GM19099 (cell line): ENCODE results near the gene ZNF324.

Experiments used
- POLR2A ChIP-seq: IDR thresholded peaks from 3 replicates; pipeline ENCODE4 v1.6.1; 2011; ENCODE audit warnings: low read depth; ENCODE audit not compliant: insufficient read length; ENCODE audit errors: extremely low read depth

The ZNF324 gene

DNA sequence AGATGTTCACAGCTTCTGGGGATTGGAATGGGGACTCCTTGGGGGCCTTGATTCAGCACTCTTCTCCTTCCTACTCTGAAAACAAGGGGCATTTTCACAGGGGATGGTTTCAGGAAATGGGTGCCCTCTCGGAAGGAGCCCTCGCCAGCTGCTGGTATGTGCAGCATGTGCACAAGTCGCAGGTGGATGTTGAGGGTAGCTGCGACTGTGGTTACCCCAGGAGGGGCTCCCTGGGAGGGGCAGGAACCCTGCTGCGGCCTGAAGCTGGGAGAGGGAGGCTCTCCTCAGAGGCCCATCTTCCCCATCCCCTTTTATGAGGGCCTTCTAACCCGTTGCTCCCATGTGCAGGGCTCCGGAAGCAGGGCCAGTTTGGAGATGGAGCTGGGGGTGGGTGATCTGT is 15.5 kb downstream of the ZNF324 start:
- TF ChIP-seq POLR2A = no peak

GRCh38 chr19:58483776-58484175 is 16.9 kb downstream of the ZNF324 start:
- no peak for TF ChIP-seq POLR2A

DNA sequence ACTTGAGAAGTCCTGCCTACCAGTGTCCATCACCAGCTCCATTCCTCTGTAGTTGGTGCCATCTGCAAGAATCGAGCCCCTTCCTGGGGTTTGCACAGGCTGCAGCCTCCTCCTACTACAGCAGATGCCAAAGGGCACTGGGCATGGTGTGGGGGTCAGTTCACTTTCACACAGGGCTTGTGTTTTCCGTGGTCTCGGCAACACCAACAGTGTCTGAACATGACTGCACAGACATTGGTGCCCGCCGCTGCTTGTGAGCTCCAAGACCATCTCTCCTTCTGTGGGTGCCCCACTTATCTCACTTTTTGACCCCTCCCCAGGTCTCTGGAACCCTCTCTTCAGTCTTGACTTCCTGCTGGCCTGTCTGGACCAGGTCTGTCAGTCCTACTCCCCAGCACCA is 24.5 kb downstream of the ZNF324 start:
- TF ChIP-seq POLR2A = no peak

DNA sequence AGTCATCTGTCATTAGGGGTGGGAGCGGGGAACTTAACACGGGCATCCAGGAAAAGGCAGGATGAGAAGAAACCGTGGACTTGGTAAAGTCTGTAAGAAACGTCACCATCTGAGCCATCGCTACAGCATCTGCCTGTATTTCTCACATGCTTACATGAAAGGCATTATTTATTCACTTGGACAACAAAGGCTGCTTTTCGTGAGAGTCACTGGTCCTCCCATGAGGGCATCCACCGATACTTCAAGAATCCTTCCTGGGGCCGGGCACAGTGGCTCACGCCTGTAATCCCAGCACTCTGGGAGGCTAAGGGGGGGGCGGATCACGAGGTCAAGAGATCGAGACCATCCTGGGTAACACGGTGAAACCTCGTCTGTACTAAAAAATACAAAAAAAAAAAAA is 25.4 kb downstream of the ZNF324 start:
- no peak for TF ChIP-seq POLR2A

GRCh38 chr19:58497634-58498170 is 30.8 kb downstream of the ZNF324 start:
- TF ChIP-seq POLR2A = no peak

GRCh38 chr19:58498316-58499020 is 31.6 kb downstream of the ZNF324 start:
- no peak for TF ChIP-seq POLR2A

GRCh38 chr19:58499021-58499927 is 32.4 kb downstream of the ZNF324 start:
- TF ChIP-seq POLR2A = peak; percentile 78

DNA sequence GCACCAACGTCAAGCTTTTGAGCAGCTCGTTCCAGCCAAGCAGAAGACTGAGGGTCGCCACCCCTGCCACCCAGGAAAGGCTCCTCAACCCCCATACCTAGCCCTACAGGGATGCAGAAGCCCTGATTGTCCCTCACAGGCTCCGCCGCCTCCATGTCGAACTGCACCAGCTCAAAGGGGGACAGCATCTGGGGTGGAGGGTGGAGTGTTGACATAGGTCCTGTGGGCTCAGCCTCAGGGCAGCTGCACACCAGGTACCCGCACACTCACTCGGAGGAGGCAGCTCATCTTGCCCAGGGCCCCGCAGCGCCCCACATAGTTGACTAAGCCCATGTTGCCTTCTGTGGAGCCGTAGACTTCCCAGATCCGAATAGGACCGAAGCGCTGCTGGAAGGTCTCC is 33.4 kb downstream of the ZNF324 start:
- no peak for TF ChIP-seq POLR2A

DNA sequence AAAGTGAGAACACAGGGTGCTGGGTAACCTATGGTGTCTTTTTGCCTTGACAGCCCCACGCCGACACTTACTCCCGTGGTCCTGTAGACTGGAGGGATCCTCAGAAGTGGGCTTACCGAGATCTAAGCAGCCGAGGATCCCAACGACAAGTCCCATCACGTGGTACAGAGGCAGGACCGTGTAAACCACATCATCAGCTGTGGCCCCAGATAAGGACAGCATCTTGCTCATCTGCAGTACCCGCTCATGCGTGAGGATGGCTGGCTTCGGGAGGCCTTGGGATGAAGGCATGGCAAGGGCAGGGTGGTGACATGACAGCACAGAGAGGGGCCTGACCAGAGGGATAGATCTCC is 42.8 kb downstream of the ZNF324 start:
- TF ChIP-seq POLR2A = no peak

DNA sequence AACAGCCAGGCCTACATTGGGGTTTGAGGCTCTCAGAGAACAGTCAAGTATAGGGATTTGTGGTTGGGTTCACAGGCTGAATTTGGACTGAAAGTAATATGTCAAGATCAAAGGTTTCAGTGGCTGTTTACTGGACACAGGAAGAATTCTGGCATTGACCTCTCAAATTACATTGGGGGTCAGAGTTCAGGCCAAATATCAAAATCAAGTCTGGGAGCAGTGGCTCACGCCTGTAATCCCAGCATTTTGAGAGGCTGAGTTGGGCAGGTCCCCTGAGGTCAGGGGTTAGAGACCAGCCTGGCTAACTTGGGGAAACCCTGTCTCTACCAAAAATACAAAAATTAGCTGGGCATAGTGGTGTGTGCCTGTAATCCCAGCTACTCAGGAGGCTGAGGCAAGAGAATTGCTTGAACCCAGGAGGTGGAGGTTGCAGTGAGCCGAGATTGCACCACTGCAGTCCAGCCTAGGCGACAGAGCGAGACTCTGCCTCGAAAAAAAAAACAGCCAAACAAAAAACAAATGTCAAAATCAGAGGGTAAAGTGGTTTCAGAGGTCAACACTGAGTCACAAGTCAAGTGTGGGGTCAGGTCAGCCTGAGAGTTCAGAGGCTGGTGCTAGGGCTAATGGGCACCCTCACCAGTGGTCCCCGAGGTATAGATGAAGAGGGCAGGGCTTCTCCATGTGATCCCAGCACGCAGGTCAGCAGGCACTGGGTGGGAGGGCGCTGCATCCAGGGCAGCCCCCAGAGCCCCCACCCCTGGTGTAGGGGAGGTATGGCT is 43.4 kb downstream of the ZNF324 start:
- no peak for TF ChIP-seq POLR2A

GRCh38 chr19:58511353-58512208 is 44.7 kb downstream of the ZNF324 start, which contains the start of gene SLC27A5:
Gene SLC27A5, minus strand, starts transcription at chr19:58511992. Its CDS starts 37 bp downstream, at chr19:58511955.
- no peak for TF ChIP-seq POLR2A

DNA sequence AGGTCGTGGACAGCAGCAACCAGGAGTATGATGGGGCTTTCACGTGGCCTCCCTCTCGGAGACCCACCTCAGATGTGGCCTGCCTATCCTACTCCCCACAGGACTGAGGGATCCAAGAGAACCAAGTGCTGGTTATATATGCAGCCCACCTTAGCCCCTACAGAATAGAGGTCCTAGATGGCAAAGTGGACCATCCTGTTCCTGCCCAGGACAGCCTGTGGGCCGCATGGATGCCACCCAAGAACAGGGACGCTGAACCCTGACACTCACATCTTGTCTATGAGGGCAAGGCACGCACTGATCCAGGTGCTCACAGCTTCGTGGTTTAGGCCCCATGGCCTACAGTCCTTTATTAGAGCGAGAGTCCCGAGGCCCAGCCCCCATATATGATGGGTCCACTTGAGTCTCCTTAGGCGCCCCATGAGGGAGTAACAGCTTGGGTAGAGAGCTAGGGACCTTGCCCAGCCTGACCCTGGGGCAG is 46.4 kb downstream of the ZNF324 start:
- TF ChIP-seq POLR2A = no peak

DNA sequence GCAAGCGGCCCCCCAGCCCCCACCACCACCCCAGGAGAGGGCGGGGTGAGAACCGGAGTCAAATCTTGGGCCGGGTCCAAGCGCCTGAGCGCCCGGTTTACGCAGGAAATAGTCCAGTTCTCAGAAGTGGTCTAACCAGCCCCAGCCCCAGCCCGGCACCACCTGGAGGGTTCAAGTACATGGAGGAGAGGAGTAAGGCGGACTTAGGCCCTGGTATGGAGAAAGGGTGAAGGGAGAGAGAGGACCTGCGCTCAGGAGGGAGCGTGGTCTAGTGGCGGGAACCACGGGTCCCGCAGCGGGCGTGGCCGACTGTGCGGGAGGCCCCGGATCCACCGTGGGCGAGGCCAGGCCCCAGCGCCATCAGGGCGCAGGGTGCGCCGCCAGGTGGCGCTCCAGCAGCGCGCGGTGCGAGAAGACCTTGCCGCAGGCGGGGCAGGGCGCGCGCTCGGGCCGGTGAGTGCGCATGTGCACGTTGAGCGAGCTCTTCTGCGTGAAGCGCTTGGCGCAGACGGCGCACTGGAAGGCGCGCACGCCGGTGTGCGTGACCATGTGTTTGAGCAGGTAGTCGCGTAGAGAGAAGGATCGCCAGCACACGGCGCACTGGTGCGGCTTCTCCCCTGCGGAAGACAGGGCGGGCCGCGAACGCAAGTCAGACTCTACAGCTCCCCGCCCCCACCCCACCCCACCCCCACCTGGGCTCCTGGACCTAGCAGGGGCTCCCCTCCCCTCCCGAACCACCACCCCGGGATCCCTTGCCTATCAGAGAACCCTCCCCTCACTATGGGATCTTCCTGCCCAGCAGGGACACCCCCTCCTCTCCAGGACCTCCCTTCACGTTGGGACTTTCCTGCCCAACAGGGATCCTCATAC is 47.0 kb downstream of the ZNF324 start:
- TF ChIP-seq POLR2A = peak; percentile 85
